ENCODE measurements around the gene RPL36.

GRCh38 chr19:5642204-5642603 lies 47.9 kb upstream of the RPL36 start:
- TF ChIP-seq EP300 (IDR thresholded peaks at IDR 0.05) (no peak), CTCF (IDR thresholded peaks at IDR 0.05) (no peak), POLR2A (IDR thresholded peaks at IDR 0.05) (no peak)

Data from sigmoid colon (tissue), 4 donors.